HG03025 (cell line): ENCODE measurements around the gene PMAIP1.

Experiments used
- ATAC-seq: cut with Tn5 transposase; IDR thresholded peaks from one replicate; pipeline ENCODE4 v1.9.1; 2021; ENCODE audit warnings: mild to moderate bottlenecking, moderate library complexity; ENCODE audit not compliant: unreplicated experiment, low FRiP score

Gene PMAIP1

GRCh38 chr18:59909289-59910036 is 9.7 kb downstream of the PMAIP1 start:
- ATAC-seq: no peak

GRCh38 chr18:59910967-59911366 is 11.2 kb downstream of the PMAIP1 start:
- no peak for ATAC-seq

GRCh38 chr18:59911600-59911999 is 11.8 kb downstream of the PMAIP1 start:
- ATAC-seq: no peak

- ATAC-seq: no peak
Observed at GRCh38 chr18:59912007-59912550, 12.3 kb downstream of the PMAIP1 start.

GRCh38 chr18:59915606-59916005 is 15.8 kb downstream of the PMAIP1 start:
- ATAC-seq: no peak

GRCh38 chr18:59916746-59917145 is 16.9 kb downstream of the PMAIP1 start:
- no peak for ATAC-seq

GRCh38 chr18:59917422-59917821 is 17.6 kb downstream of the PMAIP1 start:
- no peak for ATAC-seq

GRCh38 chr18:59918320-59918755 is 18.5 kb downstream of the PMAIP1 start:
- peak; percentile 55 for ATAC-seq

GRCh38 chr18:59918997-59919396 is 19.2 kb downstream of the PMAIP1 start:
- ATAC-seq: no peak

- ATAC-seq: no peak
Observed at GRCh38 chr18:59921384-59921891, 21.6 kb downstream of the PMAIP1 start.

- peak; percentile 30 for ATAC-seq
Observed at GRCh38 chr18:59923539-59924196, 23.9 kb downstream of the PMAIP1 start.

GRCh38 chr18:59926131-59926530 is 26.3 kb downstream of the PMAIP1 start:
- ATAC-seq: no peak

GRCh38 chr18:59927246-59927825 is 27.5 kb downstream of the PMAIP1 start:
- peak; percentile 77 for ATAC-seq

- no peak for ATAC-seq
Observed at GRCh38 chr18:59928201-59928600, 28.4 kb downstream of the PMAIP1 start.

GRCh38 chr18:59929621-59930295 is 30.0 kb downstream of the PMAIP1 start:
- ATAC-seq: no peak

- no peak for ATAC-seq
Observed at GRCh38 chr18:59932401-59932800, 32.6 kb downstream of the PMAIP1 start.

- no peak for ATAC-seq
Observed at GRCh38 chr18:59938676-59939075, 38.9 kb downstream of the PMAIP1 start.

GRCh38 chr18:59939127-59939526 is 39.3 kb downstream of the PMAIP1 start:
- no peak for ATAC-seq

- ATAC-seq: no peak
Observed at GRCh38 chr18:59940068-59940467, 40.3 kb downstream of the PMAIP1 start.

- ATAC-seq: no peak
Observed at GRCh38 chr18:59941331-59941730, 41.5 kb downstream of the PMAIP1 start.

GRCh38 chr18:59942601-59943000 is 42.8 kb downstream of the PMAIP1 start:
- ATAC-seq: no peak
